Kidney (tissue), 14 donors: ENCODE results near the gene ST8SIA6. TPM values are rescaled to one million over a fixed set of nuclear protein-coding genes. Genes with fewer than 3 reads are reported as not detected.

Source experiments
- DNase-seq, 5 donors: peaks; one replicate each; pipeline ENCODE4 v3.0.0-alpha.2; 2013 to 2020
- FAIRE-seq: peaks from 2 replicates; lab custom pipeline; 2012; peaks lifted over from hg19 to GRCh38; lab: Jason Lieb, UNC
- H3K27ac ChIP-seq, 2 donors: one replicate each; pipeline ENCODE4 v1.7.0; 2013; ENCODE audit warnings: low read depth in 2 of 2, low read length in 2 of 2, inconsistent platforms in 1 of 2
- H3K27me3 ChIP-seq: one replicate; pipeline ENCODE4 v1.7.1; 2013; ENCODE audit warnings: low read length, inconsistent platforms; ENCODE audit not compliant: control insufficient read depth, insufficient read depth
- H3K36me3 ChIP-seq, 3 donors: one replicate each; pipeline versions ENCODE4 v1.7.0 to v1.7.1; 2013; ENCODE audit warnings: low read length in 3 of 3, control low read depth in 1 of 3, inconsistent platforms in 1 of 3; ENCODE audit not compliant: insufficient read depth in 3 of 3, control insufficient read depth in 2 of 3
- H3K4me1 ChIP-seq, 3 donors: one replicate each; pipeline versions ENCODE4 v1.7.0 to v1.7.1; 2013; ENCODE audit warnings: low read length in 3 of 3, inconsistent platforms in 1 of 3, low read depth in 1 of 3; ENCODE audit not compliant: control insufficient read depth in 2 of 3, insufficient read depth in 2 of 3
- H3K4me3 ChIP-seq, 3 donors: one replicate each; pipeline versions ENCODE4 v1.7.0 to v1.8.1; 2013; ENCODE audit warnings: low read length in 3 of 3, control low read depth in 1 of 3, inconsistent platforms in 1 of 3
- H3K9ac ChIP-seq, 3 donors: one replicate each; pipeline versions ENCODE4 v1.7.0 to v1.7.1; 2013; ENCODE audit warnings: low read length in 3 of 3, control low read depth in 1 of 3, inconsistent platforms in 1 of 3
- H3K9me3 ChIP-seq, 3 donors: one replicate each; pipeline versions ENCODE4 v1.7.0 to v1.7.1; 2013; ENCODE audit warnings: low read length in 3 of 3, control low read depth in 1 of 3, inconsistent platforms in 1 of 3; ENCODE audit not compliant: control insufficient read depth in 2 of 3, insufficient read depth in 1 of 3
- intact Hi-C: fragments of 100-400 bp; cut with DNase I; formaldehyde crosslinking; loops from one replicate; pipeline ENCODE4 v1.11.1; 2022
- polyA plus RNA-seq: library from polyadenylated mRNA; stranded (reverse); fragments of 350-450 nt; fragmentation: Illumina TruSeq; extraction: RNeasy Lipid Tissue Mini Kit (QIAGEN cat#74804); gene quantifications from one replicate; pipeline ENCODE4 v1.2.3, GENCODE V29; 2014; ENCODE audit warnings: low read depth, low replicate concordance; ENCODE audit not compliant: insufficient read depth
- total RNA-seq: library from RNA; stranded (reverse); fragmentation: NEBNext Ultra II Directional; extraction: Animal tissue kit (Norgen Biotek cat#: 25700); gene quantifications from one replicate; pipeline ENCODE4 v1.2.1, GENCODE V29; 2021
- TF ChIP-seq, protein P1 (sequence below): IDR thresholded peaks from 3 replicates; pipeline ENCODE4 v1.5.1; 2012; ENCODE audit warnings: mild to moderate bottlenecking, moderate library complexity, borderline replicate concordance; ENCODE audit not compliant: insufficient read depth; ENCODE audit errors: extremely low read depth
- donor health status: control.
- donor health status: control.
- donor health status: control.
- donor health status: control.
- donor health status: control.
- donor health status: DM: yes; HTN: yes; CAD: no.
- donor health status: Normal renal cell carcinoma (clear cell type).

Gene ST8SIA6
- total and polyA plus RNA-seq, 2 donors from 2014 or later, result 0.22 to 0.91 TPM

DNA sequence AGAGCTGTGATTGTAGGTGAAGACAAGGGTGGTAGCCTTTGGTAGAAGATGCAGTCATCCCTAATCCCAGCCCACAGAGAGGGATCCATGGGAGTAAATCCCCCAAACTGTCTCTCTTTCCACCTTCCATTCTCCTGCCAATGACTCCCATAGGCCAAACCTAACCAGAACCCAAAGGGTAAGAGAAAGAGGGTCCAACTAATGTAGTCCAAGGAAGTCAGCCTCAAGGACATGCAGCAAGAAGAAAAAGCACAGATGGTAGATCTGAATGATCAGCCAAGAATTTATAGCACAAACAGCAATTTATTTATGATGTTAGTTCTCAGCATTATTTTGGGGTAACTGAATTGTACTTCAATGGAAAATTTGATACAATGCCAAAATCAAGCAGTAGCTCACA, 87.7 kb downstream of the ST8SIA6 start:
- no peak overlapping the region for H3K27ac ChIP-seq

DNA sequence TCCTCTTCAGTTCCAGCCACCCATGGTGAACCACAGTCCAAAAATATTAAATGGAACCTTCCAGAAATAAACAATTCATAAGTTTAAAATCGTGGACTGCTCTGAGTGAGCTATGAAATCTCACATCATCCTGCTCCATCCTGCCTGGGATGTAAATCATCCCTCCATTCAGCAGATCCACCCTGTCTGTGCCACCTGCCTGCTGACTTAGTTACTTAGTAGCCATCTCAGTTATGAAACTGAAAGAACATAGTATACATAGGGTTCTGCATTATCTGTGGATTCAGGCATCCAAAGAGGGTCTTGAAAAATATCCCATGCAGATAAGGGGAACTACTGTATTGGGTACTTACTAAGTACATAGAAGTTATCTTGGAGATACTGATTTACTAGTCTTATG, 89.0 kb downstream of the ST8SIA6 start:
- Histone ChIP-seq H3K27me3 (no peaks in the 10 kb centered on the region), H3K4me1 (no peaks in the 10 kb centered on the region), H3K9ac (no peak overlapping the region), H3K9me3 (peaks cover 0 to 8% (median 2%) of the 10 kb centered on the region in 3 donors), H3K36me3 (no peaks in the 10 kb centered on the region), H3K27ac (no peak overlapping the region), H3K4me3 (no peak overlapping the region)
- intact Hi-C loops, result no loop called here
- DNase-seq (no peak), FAIRE-seq (no peak)
- TF ChIP-seq, protein P1, sequence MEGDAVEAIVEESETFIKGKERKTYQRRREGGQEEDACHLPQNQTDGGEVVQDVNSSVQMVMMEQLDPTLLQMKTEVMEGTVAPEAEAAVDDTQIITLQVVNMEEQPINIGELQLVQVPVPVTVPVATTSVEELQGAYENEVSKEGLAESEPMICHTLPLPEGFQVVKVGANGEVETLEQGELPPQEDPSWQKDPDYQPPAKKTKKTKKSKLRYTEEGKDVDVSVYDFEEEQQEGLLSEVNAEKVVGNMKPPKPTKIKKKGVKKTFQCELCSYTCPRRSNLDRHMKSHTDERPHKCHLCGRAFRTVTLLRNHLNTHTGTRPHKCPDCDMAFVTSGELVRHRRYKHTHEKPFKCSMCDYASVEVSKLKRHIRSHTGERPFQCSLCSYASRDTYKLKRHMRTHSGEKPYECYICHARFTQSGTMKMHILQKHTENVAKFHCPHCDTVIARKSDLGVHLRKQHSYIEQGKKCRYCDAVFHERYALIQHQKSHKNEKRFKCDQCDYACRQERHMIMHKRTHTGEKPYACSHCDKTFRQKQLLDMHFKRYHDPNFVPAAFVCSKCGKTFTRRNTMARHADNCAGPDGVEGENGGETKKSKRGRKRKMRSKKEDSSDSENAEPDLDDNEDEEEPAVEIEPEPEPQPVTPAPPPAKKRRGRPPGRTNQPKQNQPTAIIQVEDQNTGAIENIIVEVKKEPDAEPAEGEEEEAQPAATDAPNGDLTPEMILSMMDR, result no peak

More for the DNA sequence above, 87.7 kb downstream of the ST8SIA6 start:
- Histone ChIP-seq H3K9ac (no peak overlapping the region), H3K9me3 (peaks cover 0 to 8% (median 2%) of the 10 kb centered on the region in 3 donors), H3K4me1 (no peaks in the 10 kb centered on the region), H3K27me3 (no peaks in the 10 kb centered on the region), H3K36me3 (no peaks in the 10 kb centered on the region), H3K4me3 (no peak overlapping the region)
- FAIRE-seq (no peak), DNase-seq (no peak)
- TF ChIP-seq, protein P1, result no peak
- intact Hi-C loops, result no loop called here

GRCh38 chr10:17358461-17358860, 95.9 kb downstream of the ST8SIA6 start:
- H3K27me3 ChIP-seq, result no peaks in the 10 kb centered on the region
- H3K9ac ChIP-seq, result no peak overlapping the region
- H3K9me3 ChIP-seq, result no peaks in the 10 kb centered on the region
- H3K4me1 ChIP-seq, result no peaks in the 10 kb centered on the region
- H3K27ac ChIP-seq, result no peak overlapping the region
- no peak for DNase-seq
- H3K36me3 ChIP-seq, result no peaks in the 10 kb centered on the region
- intact Hi-C loops, result no loop called here
- no peak for FAIRE-seq
- H3K4me3 ChIP-seq, result no peak overlapping the region
- TF ChIP-seq, protein P1, result no peak

GRCh38 chr10:17357781-17358180, 96.6 kb downstream of the ST8SIA6 start:
- TF ChIP-seq, protein P1, result no peak
- Histone ChIP-seq H3K9me3 (no peaks in the 10 kb centered on the region), H3K9ac (no peak overlapping the region), H3K27ac (no peak overlapping the region), H3K4me1 (no peaks in the 10 kb centered on the region), H3K27me3 (no peaks in the 10 kb centered on the region), H3K4me3 (no peak overlapping the region), H3K36me3 (no peaks in the 10 kb centered on the region)
- FAIRE-seq (no peak), DNase-seq (no peak)
- intact Hi-C loops, result no loop called here
